Stomach (tissue), 9 donors: ENCODE results near the gene ATXN7L3. TPM values are rescaled to one million over a fixed set of nuclear protein-coding genes. Genes with fewer than 3 reads are reported as not detected.

Experiments
- DNase-seq, 2 donors: peaks; one replicate each; pipeline versions ENCODE4 v3.0.0 to v3.0.0-alpha.2; 2013 to 2019
- H3K27ac ChIP-seq, 5 donors: fragments of 200-600 bp in 4 of 5; sonication (generic) in 4 of 5; one replicate each; pipeline ENCODE4 v1.5.1; 2013 to 2019; ENCODE audit warnings: mild to moderate bottlenecking in 1 of 5, moderate library complexity in 1 of 5
- H3K27me3 ChIP-seq, 3 donors: fragments of 200-600 bp; sonication (generic); one replicate each; pipeline ENCODE4 v1.5.1; 2017 to 2019; ENCODE audit warnings: mixed run types in 1 of 3
- H3K36me3 ChIP-seq, 4 donors: fragments of 200-600 bp; sonication (generic); 1 replicate in 3 of 4; 2 replicates in 1 of 4; pipeline ENCODE4 v1.5.1; 2016 to 2019
- H3K4me1 ChIP-seq, 4 donors: fragments of 200-600 bp; sonication (generic); one replicate each; pipeline ENCODE4 v1.5.1; 2016 to 2019
- H3K4me3 ChIP-seq, 4 donors: fragments of 200-600 bp; sonication (generic) in 3 of 4; one replicate each; pipeline ENCODE4 v1.5.1; 2016 to 2019; ENCODE audit warnings: mild to moderate bottlenecking in 1 of 4
- H3K9me3 ChIP-seq, 4 donors: fragments of 200-600 bp; sonication (generic); one replicate each; pipeline ENCODE4 v1.5.1; 2016 to 2019
- CTCF ChIP-seq, 7 experiments: fragments of 450-650 bp in 4 of 7; fragments of 200-600 bp in 3 of 7; sonication (generic) in 3 of 7; IDR thresholded peaks; one replicate each; pipeline ENCODE4 v1.5.1; 2016 to 2019; ENCODE audit warnings: antibody characterized with exemption in 7 of 7, control low read depth in 2 of 7, mild to moderate bottlenecking in 1 of 7
- EP300 ChIP-seq: sonication (generic); formaldehyde crosslinking; IDR thresholded peaks from one replicate; pipeline ENCODE4 v1.6.1; 2017; ENCODE audit warnings: antibody characterized with exemption
- POLR2A ChIP-seq, 4 donors: fragments of 450-650 bp; IDR thresholded peaks; one replicate each; pipeline ENCODE4 v1.6.1; 2016; ENCODE audit warnings: antibody characterized with exemption in 4 of 4, control low read depth in 2 of 4, mild to moderate bottlenecking in 1 of 4, moderate library complexity in 1 of 4
- POLR2AphosphoS5 ChIP-seq, 3 donors: sonication (generic); formaldehyde crosslinking; IDR thresholded peaks; one replicate each; pipeline ENCODE4 v1.6.1; 2016; ENCODE audit warnings: antibody characterized with exemption in 3 of 3
- WGBS, 5 donors: extraction: QIAGEN DNeasy Blood & Tissue Kit in 3 of 5; methylation state at CpG; one replicate each; pipeline versions ENCODE4 v1.1.5 to v1.1.7; 2013 to 2018; 5-methylcytosine and 5-hydroxymethylcytosine counted together
- intact Hi-C: fragments of 100-400 bp; cut with DNase I; formaldehyde crosslinking; loops from one replicate; pipeline ENCODE4 v1.15.1; 2023; ENCODE audit warnings: low total_unique reads
- polyA plus RNA-seq, 3 donors: library from polyadenylated mRNA; stranded (reverse); fragments of 200-250 nt; gene quantifications; one replicate each; pipeline ENCODE4 v1.2.3, GENCODE V29; 2013
- total RNA-seq, 5 donors: library from RNA; depleted of rRNA; stranded (reverse); fragments of >200 nt; gene quantifications; one replicate each; pipeline versions ENCODE4 v1.1.0 to v1.2.3, GENCODE V29; 2014 to 2016
- donor health status: healthy with polysubstance abuse.
- donor health status: Bipolar disorder and iron deficiency.
- donor health status: healthy.

The ATXN7L3 gene
- total and polyA plus RNA-seq, 8 donors = 11.1 to 57.4 (median 29.6) TPM

GRCh38 chr17:44212507-44213402 is 13.1 kb upstream of the ATXN7L3 start:
- DNase-seq = no peak
- H3K36me3 ChIP-seq = peaks cover 51 to 87% (median 84%) of the 10 kb centered on the region in 4 donors
- WGBS, 5 donors = 68 to 81% (median 75%) methylated on average over 13 to 31 of the region's 31 CpGs
- no peak for TF ChIP-seq POLR2AphosphoS5 (IDR thresholded peaks at IDR 0.05)
- TF ChIP-seq CTCF (IDR thresholded peaks at IDR 0.05) = no peak
- no peak for TF ChIP-seq EP300
- no peak for TF ChIP-seq POLR2A (IDR thresholded peaks at IDR 0.05)
- intact Hi-C loops = loop anchor here (5.0 kb wide), 1 partner anchor 110 kb away; the partner anchor contains the start of gene SLC25A39
- no peaks in the 10 kb centered on the region for H3K27me3 ChIP-seq
- H3K27ac ChIP-seq = no peak overlapping the region
- H3K9me3 ChIP-seq = no peaks in the 10 kb centered on the region
- H3K4me3 ChIP-seq = no peak overlapping the region
- peaks cover 27 to 76% (median 44%) of the 10 kb centered on the region in 4 donors for H3K4me1 ChIP-seq

GRCh38 chr17:44211281-44212265 is 11.9 kb upstream of the ATXN7L3 start:
- intact Hi-C loops = loop anchor here (5.0 kb wide), 1 partner anchor 111 kb away; the partner anchor contains the start of gene SLC25A39
- TF ChIP-seq POLR2AphosphoS5 (IDR thresholded peaks at IDR 0.05) = no peak
- H3K36me3 ChIP-seq = peaks cover 62 to 92% (median 90%) of the 10 kb centered on the region in 4 donors

GRCh38 chr17:44210342-44211192 is 10.9 kb upstream of the ATXN7L3 start:
- H3K4me1 ChIP-seq = peaks cover 20 to 54% (median 28%) of the 10 kb centered on the region in 4 donors
- TF ChIP-seq CTCF (IDR thresholded peaks at IDR 0.05) (peak in 5 of 7 experiments; percentile 97 to 99 (median 97)), EP300 (no peak), POLR2A (IDR thresholded peaks at IDR 0.05) (no peak), POLR2AphosphoS5 (IDR thresholded peaks at IDR 0.05) (peak; percentile 43 to 88 (median 46))
- no peaks in the 10 kb centered on the region for H3K9me3 ChIP-seq
- H3K36me3 ChIP-seq = peaks cover 56 to 87% (median 84%) of the 10 kb centered on the region in 4 donors
- no peaks in the 10 kb centered on the region for H3K27me3 ChIP-seq
- WGBS, 5 donors = 23 to 50% (median 26%) methylated on average over 15 to 64 of the region's 64 CpGs
- H3K4me3 ChIP-seq = peak overlapping the region in 3 of 4 donors; percentile 0 to 32 (median 27)
- intact Hi-C loops = loop anchor here (5.0 kb wide), 1 partner anchor 112 kb away; the partner anchor contains the start of gene SLC25A39
- DNase-seq = peak; percentile 92 to 96
- peak overlapping the region; percentile 53 to 79 (median 61) for H3K27ac ChIP-seq

More at GRCh38 chr17:44211281-44212265, 11.9 kb upstream of the ATXN7L3 start:
- H3K9me3 ChIP-seq = no peaks in the 10 kb centered on the region
- no peaks in the 10 kb centered on the region for H3K27me3 ChIP-seq
- DNase-seq = no peak
- peak overlapping the region in 2 of 5 donors; percentile 69 to 79 for H3K27ac ChIP-seq
- 85 to 93% (median 89%) methylated on average over 21 to 30 of the region's 30 CpGs for WGBS, 5 donors
- H3K4me1 ChIP-seq = peaks cover 20 to 64% (median 32%) of the 10 kb centered on the region in 4 donors
- H3K4me3 ChIP-seq = no peak overlapping the region

- DNase-seq = no peak
- no peaks in the 10 kb centered on the region for H3K27me3 ChIP-seq
- TF ChIP-seq CTCF (IDR thresholded peaks at IDR 0.05) = no peak
- no peak for TF ChIP-seq POLR2AphosphoS5 (IDR thresholded peaks at IDR 0.05)
- TF ChIP-seq EP300 = no peak
- peak overlapping the region; percentile 14 to 79 (median 61) for H3K27ac ChIP-seq
- H3K9me3 ChIP-seq = no peaks in the 10 kb centered on the region
- H3K36me3 ChIP-seq = peaks cover 49 to 80% (median 77%) of the 10 kb centered on the region in 4 donors
- 60 to 74% (median 69%) methylated on average over 10 to 11 of the region's 11 CpGs for WGBS, 5 donors
- peaks cover 20 to 50% (median 30%) of the 10 kb centered on the region in 4 donors for H3K4me1 ChIP-seq
- intact Hi-C loops = loop anchor here (5.0 kb wide), 1 partner anchor 112 kb away; the partner anchor contains the start of gene SLC25A39
- H3K4me3 ChIP-seq = peak overlapping the region in 3 of 4 donors; percentile 0 to 32 (median 27)
Measured at GRCh38 chr17:44209786-44210341, 10.2 kb upstream of the ATXN7L3 start.
